Caco-2 (cell line): Measurements from ENCODE around the gene RASL10B. TPM values are rescaled to one million over a fixed set of nuclear protein-coding genes. Genes with fewer than 3 reads are reported as not detected.

Experiments
- BruUV-seq: library from RNA; stranded (reverse); fragments of 400-500 nt; replicated peaks from 2 replicates; lab custom pipeline; 2021; lab: Mats Ljungman, UMichigan
- CTCF ChIA-PET: fragments of 300-600 bp; sonication (Branson Sonifier 250); formaldehyde crosslinking; loops from one replicate; lab custom pipeline; 2022; ENCODE audit warnings: antibody characterized with exemption; lab: Charles Lee
- POLR2A ChIA-PET: fragments of 300-600 bp; sonication (Branson Sonifier 250); formaldehyde crosslinking; loops from one replicate; lab custom pipeline; 2022; ENCODE audit warnings: antibody characterized with exemption; lab: Charles Lee
- DNase-seq, 2 experiments: peaks; one replicate each; pipeline versions ENCODE4 v3.0.0 to v3.0.0-alpha.2; 2020 to 2022
- H3K27me3 ChIP-seq: replicated peaks from 2 replicates; pipeline ENCODE4 v1.6.0; 2011; ENCODE audit warnings: low read length; ENCODE audit not compliant: control insufficient read depth, insufficient read depth
- H3K36me3 ChIP-seq: 2 replicates; pipeline ENCODE4 v1.5.1; 2011; ENCODE audit warnings: low read length; ENCODE audit not compliant: control insufficient read depth, insufficient read depth
- H3K4me1 ChIP-seq: fragments of 250-450 bp; sonication (Bioruptor Pico); 2 replicates; pipeline ENCODE4 v1.5.1; 2020; ENCODE audit warnings: mild to moderate bottlenecking
- H3K4me3 ChIP-seq: 2 replicates; pipeline ENCODE4 v1.5.1; 2011; ENCODE audit warnings: low read depth, mild to moderate bottlenecking, control low read depth, low read length
- H3K9me3 ChIP-seq: fragments of 250-450 bp; sonication (Bioruptor Pico); 2 replicates; pipeline ENCODE4 v1.5.1; 2020; ENCODE audit warnings: mild to moderate bottlenecking, moderate library complexity
- H3K27ac Mint-ChIP-seq: one replicate; pipeline ENCODE4 v1.8.0; 2022; ENCODE audit warnings: mixed read lengths; ENCODE audit not compliant: unreplicated experiment
- H3K27me3 Mint-ChIP-seq: one replicate; pipeline ENCODE4 v1.8.0; 2022; ENCODE audit warnings: mixed read lengths; ENCODE audit not compliant: insufficient read depth, unreplicated experiment
- H3K36me3 Mint-ChIP-seq: one replicate; pipeline ENCODE4 v1.8.0; 2022; ENCODE audit warnings: mild to moderate bottlenecking, mixed read lengths; ENCODE audit not compliant: insufficient read depth, unreplicated experiment
- H3K4me1 Mint-ChIP-seq: one replicate; pipeline ENCODE4 v1.8.0; 2022; ENCODE audit warnings: low read depth, mixed read lengths; ENCODE audit not compliant: unreplicated experiment
- H3K4me3 Mint-ChIP-seq: one replicate; pipeline ENCODE4 v1.8.0; 2022; ENCODE audit warnings: mild to moderate bottlenecking, moderate library complexity, mixed read lengths; ENCODE audit not compliant: unreplicated experiment
- H3K9me3 Mint-ChIP-seq: one replicate; pipeline ENCODE4 v1.8.0; 2022; ENCODE audit warnings: mixed read lengths; ENCODE audit not compliant: unreplicated experiment
- CTCF ChIP-seq, 2 experiments: fragments of 200-600 bp in 1 of 2; IDR thresholded peaks; 1 replicate in 1 of 2; 2 replicates in 1 of 2; pipeline versions ENCODE4 v1.5.1 to v1.8.0; 2011 to 2022; ENCODE audit warnings: antibody characterized with exemption in 1 of 2, control low read depth in 1 of 2, inconsistent platforms in 1 of 2, low read depth in 1 of 2, low read length in 1 of 2, mild to moderate bottlenecking in 1 of 2, moderate library complexity in 1 of 2; ENCODE audit not compliant: insufficient read depth in 1 of 2, severe bottlenecking in 1 of 2, unreplicated experiment in 1 of 2
- intact Hi-C: fragments of 100-400 bp; cut with micrococcal nuclease; formaldehyde crosslinking; loops from one replicate; pipeline ENCODE4 v1.10.0; 2022; ENCODE audit not compliant: unreplicated experiment
- total RNA-seq: library from RNA; stranded (reverse); gene quantifications from 2 replicates; pipeline ENCODE4 v1.2.3, GENCODE V29; 2022

RASL10B gene
- total RNA-seq, 1 experiment from 2014 or later = 13.3 TPM

DNA sequence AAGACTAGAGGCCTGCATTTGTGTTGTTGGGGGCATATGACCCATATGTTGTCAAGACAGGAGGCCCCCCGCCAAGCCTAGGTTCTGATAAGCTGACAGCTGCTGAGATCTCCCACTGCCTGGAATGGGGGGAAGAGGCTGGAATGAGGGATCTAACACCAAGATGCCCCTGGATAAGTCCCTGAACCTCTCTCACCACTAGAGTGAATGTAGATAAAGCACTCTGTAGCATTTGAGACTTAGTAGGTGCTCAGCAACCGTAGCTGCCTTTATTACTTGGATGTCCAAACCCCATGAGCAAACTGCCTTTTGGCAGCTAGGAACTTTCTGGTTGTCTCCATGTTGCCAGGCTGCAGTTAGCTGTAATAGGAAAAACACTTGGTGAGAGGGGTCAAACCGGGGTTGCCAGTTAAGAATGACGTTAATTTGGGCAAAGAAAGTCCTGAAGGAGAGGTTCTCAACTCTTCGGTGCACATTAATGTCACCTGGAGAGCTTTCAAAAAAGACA is 4.4 kb upstream of the RASL10B start:
- Mint-ChIP-seq H3K27ac (no peak overlapping the region), H3K9me3 (no peaks in the 10 kb centered on the region), H3K27me3 (no peaks in the 10 kb centered on the region), H3K36me3 (peaks cover 38% of the 10 kb centered on the region), H3K4me1 (peaks cover 14% of the 10 kb centered on the region), H3K4me3 (no peak overlapping the region)
- no TSS peak for BruUV-seq
- no peaks in the 10 kb centered on the region for H3K27me3 ChIP-seq
- DNase-seq = no peak
- no peaks in the 10 kb centered on the region for H3K9me3 ChIP-seq
- intact Hi-C loops = no loop called here
- H3K4me3 ChIP-seq = no peak overlapping the region
- peaks cover 7% of the 10 kb centered on the region for H3K4me1 ChIP-seq
- TF ChIP-seq CTCF (IDR thresholded peaks at IDR 0.05; ENCODE audit: insufficient read depth in 1 of 2, low read depth in 1 of 2, low read length in 1 of 2, severe bottlenecking in 1 of 2, unreplicated experiment in 1 of 2) = no peak
- no peaks in the 10 kb centered on the region; the same call in 1 of the 2 replicates for H3K36me3 ChIP-seq
- CTCF ChIA-PET = interaction anchor here (1.1 to 1.2 kb wide), 2 partner anchors 20 to 37 kb away, joined by 5 read pairs; no protein-coding TSS in a partner anchor
- POLR2A ChIA-PET = no interaction called here

- no peak for DNase-seq
- CTCF ChIA-PET = no interaction called here
- Mint-ChIP-seq H3K27ac (no peak overlapping the region), H3K27me3 (no peaks in the 10 kb centered on the region), H3K9me3 (no peaks in the 10 kb centered on the region), H3K4me3 (no peak overlapping the region), H3K4me1 (peaks cover 14% of the 10 kb centered on the region), H3K36me3 (peaks cover 37% of the 10 kb centered on the region)
- no peak for TF ChIP-seq CTCF (IDR thresholded peaks at IDR 0.05; ENCODE audit: insufficient read depth in 1 of 2, low read depth in 1 of 2, low read length in 1 of 2, severe bottlenecking in 1 of 2, unreplicated experiment in 1 of 2)
- no peak overlapping the region for H3K4me3 ChIP-seq
- POLR2A ChIA-PET = no interaction called here
- no TSS peak for BruUV-seq
- H3K36me3 ChIP-seq = no peaks in the 10 kb centered on the region; the same call in 1 of the 2 replicates
- H3K9me3 ChIP-seq = no peaks in the 10 kb centered on the region
- H3K4me1 ChIP-seq = peaks cover 7% of the 10 kb centered on the region
- H3K27me3 ChIP-seq = no peaks in the 10 kb centered on the region
- intact Hi-C loops = no loop called here
Measured at GRCh38 chr17:35727635-35728034, 3.8 kb upstream of the RASL10B start.

- Histone ChIP-seq H3K36me3 (no peaks in the 10 kb centered on the region; the same call in 1 of the 2 replicates), H3K4me3 (no peak overlapping the region), H3K9me3 (no peaks in the 10 kb centered on the region), H3K27me3 (no peaks in the 10 kb centered on the region), H3K4me1 (peaks cover 7% of the 10 kb centered on the region)
- H3K36me3 Mint-ChIP-seq = peaks cover 32% of the 10 kb centered on the region
- no TSS peak for BruUV-seq
- H3K27me3 Mint-ChIP-seq = no peaks in the 10 kb centered on the region
- intact Hi-C loops = no loop called here
- peaks cover 14% of the 10 kb centered on the region for H3K4me1 Mint-ChIP-seq
- DNase-seq = no peak
- no peak for TF ChIP-seq CTCF (IDR thresholded peaks at IDR 0.05; ENCODE audit: insufficient read depth in 1 of 2, low read depth in 1 of 2, low read length in 1 of 2, severe bottlenecking in 1 of 2, unreplicated experiment in 1 of 2)
- H3K9me3 Mint-ChIP-seq = no peaks in the 10 kb centered on the region
- H3K4me3 Mint-ChIP-seq = no peak overlapping the region
- ChIA-PET POLR2A (no interaction called here), CTCF (no interaction called here)
- H3K27ac Mint-ChIP-seq = no peak overlapping the region
Measured at GRCh38 chr17:35728551-35728950, 2.9 kb upstream of the RASL10B start.
